Measurements from ENCODE around the gene SLC16A13. TPM values are rescaled to one million over a fixed set of nuclear protein-coding genes. Genes with fewer than 3 reads are reported as not detected.

Gene SLC16A13
- total RNA-seq, 6 experiments from 2014 or later: 1.6 to 3.4 (median 1.9) TPM

DNA sequence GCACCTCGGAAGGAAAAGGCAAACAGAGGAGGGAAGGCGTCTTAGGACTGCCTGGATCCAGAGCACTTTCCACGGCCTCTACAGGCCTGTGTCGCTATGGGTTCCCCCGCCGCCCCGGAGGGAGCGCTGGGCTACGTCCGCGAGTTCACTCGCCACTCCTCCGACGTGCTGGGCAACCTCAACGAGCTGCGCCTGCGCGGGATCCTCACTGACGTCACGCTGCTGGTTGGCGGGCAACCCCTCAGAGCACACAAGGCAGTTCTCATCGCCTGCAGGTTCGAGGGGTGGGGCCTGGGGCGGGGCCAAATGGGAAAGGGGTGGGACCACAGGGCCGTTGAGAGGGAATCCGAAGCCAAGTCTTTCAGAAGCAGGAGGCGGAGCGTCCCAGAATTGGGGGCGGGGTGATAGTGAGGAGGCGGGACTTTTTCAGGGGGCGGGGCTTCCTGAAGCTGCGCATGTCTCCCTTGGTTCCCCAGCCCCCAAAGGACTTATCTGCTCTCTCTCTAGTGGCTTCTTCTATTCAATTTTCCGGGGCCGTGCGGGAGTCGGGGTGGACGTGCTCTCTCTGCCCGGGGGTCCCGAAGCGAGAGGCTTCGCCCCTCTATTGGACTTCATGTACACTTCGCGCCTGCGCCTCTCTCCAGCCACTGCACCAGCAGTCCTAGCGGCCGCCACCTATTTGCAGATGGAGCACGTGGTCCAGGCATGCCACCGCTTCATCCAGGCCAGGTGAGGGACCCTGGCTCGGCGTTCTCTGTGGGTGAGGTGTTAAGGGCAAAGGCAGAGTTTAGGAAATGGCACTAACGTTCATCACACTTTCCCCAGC is 12.0 kb upstream of the SLC16A13 start:
- no peak overlapping the region for H3K4me3 Mint-ChIP-seq
- peaks cover 12% of the 10 kb centered on the region; the same call in 1 of the 2 replicates for H3K4me1 Mint-ChIP-seq (ENCODE audit: low read depth)
- H3K36me3 Mint-ChIP-seq (ENCODE audit: low read depth): no peaks in the 10 kb centered on the region
- no peaks in the 10 kb centered on the region for H3K9me3 Mint-ChIP-seq
- no peak overlapping the region for H3K27ac Mint-ChIP-seq
- DNase-seq: no peak
- TF ChIP-seq, protein P1, sequence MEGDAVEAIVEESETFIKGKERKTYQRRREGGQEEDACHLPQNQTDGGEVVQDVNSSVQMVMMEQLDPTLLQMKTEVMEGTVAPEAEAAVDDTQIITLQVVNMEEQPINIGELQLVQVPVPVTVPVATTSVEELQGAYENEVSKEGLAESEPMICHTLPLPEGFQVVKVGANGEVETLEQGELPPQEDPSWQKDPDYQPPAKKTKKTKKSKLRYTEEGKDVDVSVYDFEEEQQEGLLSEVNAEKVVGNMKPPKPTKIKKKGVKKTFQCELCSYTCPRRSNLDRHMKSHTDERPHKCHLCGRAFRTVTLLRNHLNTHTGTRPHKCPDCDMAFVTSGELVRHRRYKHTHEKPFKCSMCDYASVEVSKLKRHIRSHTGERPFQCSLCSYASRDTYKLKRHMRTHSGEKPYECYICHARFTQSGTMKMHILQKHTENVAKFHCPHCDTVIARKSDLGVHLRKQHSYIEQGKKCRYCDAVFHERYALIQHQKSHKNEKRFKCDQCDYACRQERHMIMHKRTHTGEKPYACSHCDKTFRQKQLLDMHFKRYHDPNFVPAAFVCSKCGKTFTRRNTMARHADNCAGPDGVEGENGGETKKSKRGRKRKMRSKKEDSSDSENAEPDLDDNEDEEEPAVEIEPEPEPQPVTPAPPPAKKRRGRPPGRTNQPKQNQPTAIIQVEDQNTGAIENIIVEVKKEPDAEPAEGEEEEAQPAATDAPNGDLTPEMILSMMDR (IDR thresholded peaks at IDR 0.05): no peak
- peaks cover 11% of the 10 kb centered on the region for H3K27me3 Mint-ChIP-seq (ENCODE audit: insufficient read depth)

DNA sequence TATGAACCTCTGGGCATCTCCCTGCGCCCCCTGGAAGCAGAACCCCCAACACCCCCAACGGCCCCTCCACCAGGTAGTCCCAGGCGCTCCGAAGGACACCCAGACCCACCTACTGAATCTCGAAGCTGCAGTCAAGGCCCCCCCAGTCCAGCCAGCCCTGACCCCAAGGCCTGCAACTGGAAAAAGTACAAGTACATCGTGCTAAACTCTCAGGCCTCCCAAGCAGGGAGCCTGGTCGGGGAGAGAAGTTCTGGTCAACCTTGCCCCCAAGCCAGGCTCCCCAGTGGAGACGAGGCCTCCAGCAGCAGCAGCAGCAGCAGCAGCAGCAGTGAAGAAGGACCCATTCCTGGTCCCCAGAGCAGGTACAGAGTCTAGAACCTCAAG is 11.4 kb upstream of the SLC16A13 start:
- TF ChIP-seq, protein P1 (IDR thresholded peaks at IDR 0.05): no peak
- Mint-ChIP-seq H3K36me3 (ENCODE audit: low read depth) (no peaks in the 10 kb centered on the region), H3K27ac (no peak overlapping the region), H3K9me3 (no peaks in the 10 kb centered on the region), H3K4me3 (no peak overlapping the region), H3K4me1 (ENCODE audit: low read depth) (peaks cover 11% of the 10 kb centered on the region; the same call in 1 of the 2 replicates), H3K27me3 (ENCODE audit: insufficient read depth) (peaks cover 17% of the 10 kb centered on the region)
- no peak for DNase-seq

GRCh38 chr17:7025245-7025644 is 10.6 kb upstream of the SLC16A13 start:
- no peak overlapping the region for H3K4me3 Mint-ChIP-seq

DNA sequence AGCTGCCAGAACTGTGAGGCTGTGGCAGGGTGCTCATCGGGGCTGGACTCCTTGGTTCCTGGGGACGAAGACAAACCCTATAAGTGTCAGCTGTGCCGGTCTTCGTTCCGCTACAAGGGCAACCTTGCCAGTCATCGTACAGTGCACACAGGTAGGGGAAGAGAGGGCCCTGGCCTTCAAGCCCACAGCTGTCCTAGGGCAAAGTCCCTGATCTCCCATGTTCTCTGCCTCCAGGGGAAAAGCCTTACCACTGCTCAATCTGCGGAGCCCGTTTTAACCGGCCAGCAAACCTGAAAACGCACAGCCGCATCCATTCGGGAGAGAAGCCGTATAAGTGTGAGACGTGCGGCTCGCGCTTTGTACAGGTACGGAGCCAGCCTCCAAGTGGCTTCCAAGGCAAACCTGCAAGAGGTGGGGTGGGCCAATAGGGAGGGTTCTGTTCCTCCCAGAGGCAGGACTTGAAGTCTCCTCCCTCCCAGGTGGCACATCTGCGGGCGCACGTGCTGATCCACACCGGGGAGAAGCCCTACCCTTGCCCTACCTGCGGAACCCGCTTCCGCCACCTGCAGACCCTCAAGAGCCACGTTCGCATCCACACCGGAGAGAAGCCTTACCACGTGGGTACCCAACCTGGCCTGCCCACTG is 9.2 kb upstream of the SLC16A13 start:
- Mint-ChIP-seq H3K36me3 (ENCODE audit: low read depth) (no peaks in the 10 kb centered on the region), H3K27me3 (ENCODE audit: insufficient read depth) (peaks cover 23% of the 10 kb centered on the region), H3K9me3 (no peaks in the 10 kb centered on the region), H3K27ac (no peak overlapping the region), H3K4me1 (ENCODE audit: low read depth) (no peaks in the 10 kb centered on the region), H3K4me3 (no peak overlapping the region)
- TF ChIP-seq, protein P1 (IDR thresholded peaks at IDR 0.05): no peak
- DNase-seq: no peak

More at GRCh38 chr17:7025245-7025644, 10.6 kb upstream of the SLC16A13 start:
- 0 out of 2 replicates have a peak, but pooled peaks cover 5% of the 10 kb centered on the region for H3K4me1 Mint-ChIP-seq (ENCODE audit: low read depth)
- no peaks in the 10 kb centered on the region for H3K9me3 Mint-ChIP-seq
- TF ChIP-seq, protein P1 (IDR thresholded peaks at IDR 0.05): no peak
- H3K27me3 Mint-ChIP-seq (ENCODE audit: insufficient read depth): peaks cover 20% of the 10 kb centered on the region
- no peak overlapping the region for H3K27ac Mint-ChIP-seq
- DNase-seq: no peak
- no peaks in the 10 kb centered on the region for H3K36me3 Mint-ChIP-seq (ENCODE audit: low read depth)

DNA sequence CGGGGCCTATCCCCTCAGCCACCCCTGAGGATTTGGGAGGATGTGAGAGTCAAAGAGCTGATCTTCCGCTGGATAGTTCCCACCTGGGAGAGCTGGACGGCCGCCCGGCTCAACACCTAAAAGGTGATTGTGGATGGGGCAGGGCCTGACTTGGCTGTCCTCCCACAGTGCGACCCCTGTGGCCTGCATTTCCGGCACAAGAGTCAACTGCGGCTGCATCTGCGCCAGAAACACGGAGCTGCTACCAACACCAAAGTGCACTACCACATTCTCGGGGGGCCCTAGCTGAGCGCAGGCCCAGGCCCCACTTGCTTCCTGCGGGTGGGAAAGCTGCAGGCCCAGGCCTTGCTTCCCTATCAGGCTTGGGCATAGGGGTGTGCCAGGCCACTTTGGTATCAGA is 8.5 kb upstream of the SLC16A13 start:
- H3K4me3 Mint-ChIP-seq: no peak overlapping the region
- no peak for DNase-seq
- H3K27ac Mint-ChIP-seq: no peak overlapping the region
- peaks cover 23% of the 10 kb centered on the region for H3K27me3 Mint-ChIP-seq (ENCODE audit: insufficient read depth)
- TF ChIP-seq, protein P1 (IDR thresholded peaks at IDR 0.05): no peak
- H3K9me3 Mint-ChIP-seq: no peaks in the 10 kb centered on the region
- H3K4me1 Mint-ChIP-seq (ENCODE audit: low read depth): peaks cover under 1% of the 10 kb centered on the region; the same call in 1 of the 2 replicates
- H3K36me3 Mint-ChIP-seq (ENCODE audit: low read depth): no peaks in the 10 kb centered on the region
